Choroid plexus epithelial cell (primary cell): Measurements from ENCODE around the gene CHST3.

Source experiments
- DNase-seq: peaks from one replicate; pipeline ENCODE4 v3.0.0-alpha.2; 2010; ENCODE audit warnings: low read depth
- H3K4me3 ChIP-seq: 2 replicates; pipeline ENCODE4 v1.5.1; 2011; ENCODE audit warnings: low read depth, mild to moderate bottlenecking, control low read depth, low read length, moderate library complexity
- CTCF ChIP-seq: conservative IDR thresholded peaks from 2 replicates; pipeline ENCODE4 v1.5.1; 2011; ENCODE audit warnings: low read depth, mild to moderate bottlenecking, control low read depth, inconsistent platforms, low read length, moderate library complexity

The CHST3 gene

GRCh38 chr10:71978988-71979691 lies 14.9 kb downstream of the CHST3 start:
- DNase-seq: no peak
- H3K4me3 ChIP-seq: no peak overlapping the region
- TF ChIP-seq CTCF: no peak

- no peak for TF ChIP-seq CTCF
- no peak for DNase-seq
- no peak overlapping the region for H3K4me3 ChIP-seq
Measured at GRCh38 chr10:71979692-71980062, 15.5 kb downstream of the CHST3 start.

DNA sequence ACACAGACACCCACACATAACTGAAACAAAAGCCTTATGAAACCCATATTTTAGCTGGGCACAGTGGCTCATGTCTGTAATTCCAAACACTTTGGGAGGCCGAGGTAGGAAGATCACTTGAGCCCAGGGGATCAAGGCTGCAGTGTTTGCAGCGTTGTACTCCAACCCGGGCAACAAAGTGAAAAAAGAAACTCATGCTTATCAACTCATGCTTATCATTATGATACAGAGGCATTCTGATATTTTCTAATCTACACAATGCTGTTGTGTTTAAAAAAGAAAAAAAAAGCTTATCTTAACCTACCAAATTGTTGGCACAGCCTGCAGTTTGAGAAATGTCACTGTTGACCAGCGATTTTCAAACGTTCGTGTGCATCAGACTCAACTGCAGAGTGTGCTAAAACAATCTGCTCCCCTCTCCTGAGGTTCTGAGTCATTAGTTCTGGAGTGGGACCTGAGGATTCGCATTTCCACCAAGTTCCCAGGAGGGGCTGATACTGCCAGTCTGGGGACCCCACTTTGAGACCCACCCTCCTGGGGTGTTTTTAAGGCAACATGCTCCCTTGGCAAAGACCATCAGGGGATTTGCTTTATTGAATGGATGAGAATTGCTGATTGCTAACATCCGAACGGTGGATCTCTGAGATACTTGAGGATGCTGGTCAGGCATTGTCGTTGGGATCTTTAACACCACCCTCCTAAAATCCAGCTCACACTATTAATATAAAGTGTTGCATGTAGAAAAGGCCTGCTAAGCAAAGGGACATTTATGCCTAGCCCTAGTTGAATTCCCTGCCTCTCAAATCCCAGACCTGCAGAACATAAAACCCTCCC lies 16.2 kb downstream of the CHST3 start:
- TF ChIP-seq CTCF: no peak
- no peak overlapping the region for H3K4me3 ChIP-seq
- no peak for DNase-seq

DNA sequence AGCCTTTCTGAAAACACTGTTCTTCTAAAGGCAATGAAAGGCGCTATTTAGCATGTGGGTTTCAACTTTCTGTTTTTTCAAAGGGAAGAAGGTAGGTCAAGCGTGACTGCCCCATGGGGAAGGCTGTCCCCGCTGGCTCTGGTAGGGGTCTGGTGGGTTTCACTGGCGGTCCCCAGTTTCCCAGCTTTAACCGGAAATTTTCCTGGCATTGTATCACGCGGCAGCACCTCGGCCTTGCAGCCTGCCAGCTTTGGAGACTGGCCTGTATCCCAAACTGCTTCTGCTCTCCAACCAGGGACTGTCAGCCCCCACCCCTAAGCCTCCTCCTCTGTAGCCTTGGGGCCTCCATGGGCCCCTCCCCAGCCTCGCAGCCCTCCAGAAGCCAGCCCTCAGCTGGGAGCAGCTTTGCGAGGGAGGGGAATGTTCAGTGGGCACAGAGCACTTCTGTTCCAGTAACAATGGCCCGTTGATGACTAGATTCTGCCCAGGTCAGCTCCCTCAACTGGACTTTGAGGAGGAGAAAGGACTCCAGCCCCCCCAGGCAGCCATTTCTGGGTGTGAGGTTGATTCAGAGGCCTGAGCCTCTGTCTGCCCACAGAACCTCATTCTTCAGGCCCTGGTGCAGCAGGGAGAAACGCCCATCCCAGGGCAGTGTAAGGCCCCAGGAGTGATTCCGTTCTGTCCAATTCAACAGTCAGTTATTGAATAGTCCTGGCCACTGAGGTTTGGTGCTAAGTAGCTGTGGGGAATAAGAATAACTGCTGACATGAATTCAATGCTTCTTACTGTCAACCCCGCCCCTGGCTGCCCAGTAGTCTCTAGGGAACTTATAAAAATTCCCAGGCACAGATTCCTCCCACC lies 17.1 kb downstream of the CHST3 start:
- H3K4me3 ChIP-seq: no peak overlapping the region
- DNase-seq: peak; percentile 45
- TF ChIP-seq CTCF: no peak

- no peak overlapping the region for H3K4me3 ChIP-seq
- DNase-seq: no peak
- no peak for TF ChIP-seq CTCF
Measured at GRCh38 chr10:71981876-71982230, 17.7 kb downstream of the CHST3 start.

- no peak for DNase-seq
- no peak overlapping the region for H3K4me3 ChIP-seq
- no peak for TF ChIP-seq CTCF
Measured at GRCh38 chr10:71982269-71983178, 18.3 kb downstream of the CHST3 start.
